ENCODE results near the gene IZUMO1.
"Not testable (repeated sequence)": the region's sequence is repeated elsewhere in the genome, so short reads cannot be mapped to it uniquely, and the experiment has no call there.

The IZUMO1 gene

DNA sequence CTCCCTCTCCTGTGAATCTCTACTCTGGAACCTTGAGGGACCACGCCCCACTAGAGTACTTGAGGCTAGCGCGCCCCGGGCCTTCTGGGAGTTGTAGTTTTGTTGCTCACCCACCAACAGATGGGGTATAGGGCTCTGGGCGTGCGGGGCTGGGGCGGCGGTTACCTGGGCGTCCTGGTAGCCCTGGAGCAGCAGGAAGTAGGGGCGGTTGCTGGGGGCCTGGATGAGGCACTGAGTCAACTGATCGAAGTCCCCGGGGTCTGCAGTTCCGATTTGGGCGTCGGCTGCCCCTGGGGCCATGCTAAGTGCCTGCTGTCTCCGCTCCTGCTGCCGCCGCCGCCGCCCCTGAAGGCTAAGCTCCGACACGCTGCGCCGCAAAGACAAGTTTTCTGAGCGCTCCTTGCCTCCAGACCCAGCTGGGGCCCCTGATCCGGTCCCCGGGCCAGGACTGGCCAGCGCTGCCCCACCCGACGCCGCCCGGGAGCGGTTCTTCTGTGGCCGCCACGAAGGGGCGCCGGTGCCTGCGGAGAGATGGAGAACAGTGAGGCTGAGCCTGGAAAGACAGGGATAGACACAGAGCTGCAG, 11.6 kb downstream of the IZUMO1 start:
- no peak for DNase-seq

DNA sequence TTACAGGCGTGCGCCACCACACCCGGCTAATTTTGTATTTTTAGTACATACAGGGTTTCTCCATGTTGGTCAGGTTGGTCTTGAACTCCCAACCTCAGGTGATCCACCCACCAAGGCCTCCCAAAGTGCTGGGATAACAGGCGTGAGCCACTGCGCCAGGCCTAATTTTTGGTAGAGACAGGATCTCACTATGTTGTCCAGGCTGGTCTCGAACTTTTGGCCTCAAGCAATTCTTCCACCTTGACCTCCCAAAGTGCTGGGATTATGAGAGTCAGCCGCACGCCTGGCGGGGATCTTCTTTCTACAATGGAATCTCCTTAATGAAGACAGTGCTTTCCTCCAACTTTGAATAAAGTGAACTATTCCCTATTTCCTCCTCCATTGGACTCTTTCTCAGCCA, 12.1 kb downstream of the IZUMO1 start:
- no peak for DNase-seq

GRCh38 chr19:48731452-48731851, 15.3 kb downstream of the IZUMO1 start:
- DNase-seq: no peak

GRCh38 chr19:48728911-48729664, 17.6 kb downstream of the IZUMO1 start:
- no peak for DNase-seq

- peak; percentile 53 for DNase-seq
Observed at GRCh38 chr19:48726556-48726955, 20.2 kb downstream of the IZUMO1 start.

DNA sequence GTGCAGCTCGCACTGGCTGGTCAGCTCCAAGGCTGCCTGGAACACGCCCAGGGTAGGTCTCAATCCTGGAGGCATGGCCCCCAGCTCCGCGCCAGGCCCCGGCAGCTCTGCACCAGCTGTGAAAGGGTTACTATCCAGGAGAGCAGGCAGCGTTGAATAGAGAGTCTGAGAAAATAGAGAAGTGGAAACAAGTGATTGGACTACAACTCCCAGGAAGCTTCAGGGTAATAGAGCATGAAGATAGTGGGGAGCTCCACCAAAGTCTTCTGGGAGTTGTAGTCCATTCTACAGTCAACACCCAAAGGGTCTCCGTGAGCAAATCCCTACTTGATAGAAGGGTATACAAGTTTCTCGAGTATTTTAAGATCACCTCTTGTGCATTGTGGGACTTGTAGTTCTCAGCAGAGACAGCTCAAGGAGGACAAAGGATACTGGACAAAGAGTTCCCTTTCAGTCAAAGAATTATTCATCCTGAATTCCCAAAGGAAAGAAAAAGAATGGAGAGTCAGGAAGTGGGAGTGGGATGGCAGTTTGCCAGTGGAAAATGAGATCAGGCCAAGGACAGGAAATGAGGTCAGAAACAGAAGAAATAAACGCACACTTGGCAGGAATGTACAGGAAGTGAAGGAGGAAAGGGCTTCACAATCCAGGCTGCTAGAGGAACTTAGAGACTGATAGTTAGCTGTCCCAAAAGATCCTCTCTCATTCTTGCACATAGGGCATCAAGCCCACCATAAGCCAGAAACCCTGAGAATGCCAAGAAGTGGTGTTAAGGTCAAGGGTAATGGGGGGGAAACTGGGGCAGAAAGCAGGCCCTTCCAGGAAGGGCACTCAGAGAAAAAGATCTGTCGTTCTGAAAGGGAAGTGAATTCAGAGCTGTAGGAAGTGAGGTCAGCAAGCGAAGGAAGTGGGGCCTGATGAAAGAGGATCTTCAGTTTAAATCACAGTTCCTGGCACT, 21.6 kb downstream of the IZUMO1 start:
- DNase-seq: peak; percentile 81

DNA sequence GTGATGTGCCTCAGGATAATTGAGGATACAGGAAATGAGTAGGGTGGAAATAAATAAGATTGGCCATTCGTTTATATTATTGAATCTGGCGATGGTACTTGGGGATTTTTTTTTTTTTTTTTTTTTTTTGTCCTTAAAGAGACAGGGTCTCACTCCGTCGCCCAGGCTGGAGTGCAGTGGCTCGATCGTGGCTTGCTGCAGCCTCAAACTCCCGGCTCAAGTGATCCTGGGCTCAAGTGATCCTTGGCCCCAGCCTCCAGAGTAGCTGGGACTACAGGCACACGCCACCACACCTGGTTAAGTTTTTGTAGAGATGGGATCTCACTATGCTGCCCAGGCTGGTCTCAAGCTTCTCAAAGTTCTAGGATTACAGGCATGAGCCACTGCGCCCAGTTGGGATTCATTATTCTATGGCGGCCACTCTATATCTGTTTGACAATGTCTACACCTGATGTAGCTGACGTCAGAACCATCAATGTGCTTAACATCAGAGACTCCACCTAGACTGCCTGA, 24.5 kb downstream of the IZUMO1 start:
- DNase-seq: no peak

DNA sequence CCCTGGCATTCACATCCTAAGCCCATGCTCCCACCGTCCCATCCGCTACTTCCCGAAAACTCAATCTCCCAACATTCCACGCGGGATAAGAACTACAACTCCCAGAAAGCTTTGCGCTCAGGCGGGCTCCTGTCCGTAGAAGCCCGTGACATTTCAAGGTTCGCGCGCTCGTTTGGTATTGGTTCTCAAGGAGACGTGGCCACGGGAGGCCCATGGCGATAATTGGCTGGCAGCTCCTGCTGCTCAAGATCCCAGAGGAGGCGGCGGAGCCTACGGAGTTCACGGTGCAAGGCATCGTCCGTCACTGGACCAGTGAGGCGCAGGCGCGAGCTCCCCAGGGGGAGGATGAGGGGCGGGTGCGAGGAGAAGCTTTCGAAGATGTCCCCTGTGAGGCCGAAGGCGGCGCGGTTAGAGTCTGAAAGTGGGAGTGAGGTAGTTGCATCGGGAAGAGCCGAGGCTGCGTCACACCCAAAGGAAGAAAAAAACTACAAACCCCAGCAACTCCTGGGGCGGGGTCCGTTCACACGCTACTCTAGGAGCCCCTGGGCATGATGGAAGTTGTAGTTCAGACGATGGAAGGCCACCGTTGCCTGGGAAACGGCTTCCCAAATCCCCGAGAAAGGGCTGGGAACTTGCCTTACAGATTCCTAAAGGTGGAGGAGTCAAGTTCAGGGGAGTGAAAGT, 26.0 kb downstream of the IZUMO1 start:
- DNase-seq: peak; percentile 97

DNA sequence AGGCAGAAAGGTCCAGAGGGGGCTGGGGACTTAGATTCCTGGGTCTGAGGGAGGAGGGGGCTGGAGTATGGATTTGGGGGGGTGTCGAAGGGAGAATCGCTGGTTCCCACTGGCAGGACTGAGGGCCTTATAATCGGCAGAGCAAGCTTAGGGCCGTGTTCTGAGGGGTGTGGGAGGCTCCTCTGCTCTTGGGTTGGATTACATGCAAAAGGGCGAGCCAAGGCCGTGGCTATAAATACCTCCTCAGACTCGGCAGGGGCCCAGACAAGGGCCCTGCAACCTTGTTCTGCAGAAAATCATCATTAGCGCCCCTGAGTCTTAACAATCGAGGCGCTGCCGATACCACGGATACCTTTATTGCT, 26.5 kb downstream of the IZUMO1 start:
- no peak for DNase-seq

GRCh38 chr19:48719263-48720171, 27.2 kb downstream of the IZUMO1 start, which contains the start of gene MAMSTR:
TSS of gene MAMSTR (minus strand) at chr19:48719725. CDS start at chr19:48719031, 694 bp downstream.
- DNase-seq: no peak

DNA sequence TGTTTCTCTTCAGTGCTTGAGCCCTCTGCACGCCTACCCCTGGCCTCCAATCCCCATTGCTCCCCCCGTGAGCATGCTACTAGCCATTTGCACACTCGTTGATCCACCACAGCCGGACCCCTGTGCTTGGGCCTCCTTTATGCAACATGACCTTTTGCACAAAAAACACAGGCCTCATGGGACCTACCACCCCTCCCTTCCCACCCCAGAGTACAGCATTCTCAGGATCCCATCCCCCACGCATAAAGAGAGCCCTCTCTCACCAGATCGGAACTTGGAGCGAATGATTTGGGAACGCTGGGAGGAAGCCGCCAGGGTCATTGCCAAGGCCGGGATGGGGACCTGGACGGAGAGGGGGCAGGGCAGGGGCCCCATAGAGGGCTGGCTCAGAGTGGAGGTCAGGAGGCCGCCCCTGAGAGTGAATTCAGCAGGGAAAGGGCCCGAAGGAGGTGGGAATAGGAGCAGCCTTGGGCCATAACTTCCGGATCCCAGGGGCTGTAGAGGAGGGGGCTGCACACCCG, 27.9 kb downstream of the IZUMO1 start:
- DNase-seq: no peak

GRCh38 chr19:48718106-48718505, 28.6 kb downstream of the IZUMO1 start:
- not testable (repeated sequence) for DNase-seq

DNA sequence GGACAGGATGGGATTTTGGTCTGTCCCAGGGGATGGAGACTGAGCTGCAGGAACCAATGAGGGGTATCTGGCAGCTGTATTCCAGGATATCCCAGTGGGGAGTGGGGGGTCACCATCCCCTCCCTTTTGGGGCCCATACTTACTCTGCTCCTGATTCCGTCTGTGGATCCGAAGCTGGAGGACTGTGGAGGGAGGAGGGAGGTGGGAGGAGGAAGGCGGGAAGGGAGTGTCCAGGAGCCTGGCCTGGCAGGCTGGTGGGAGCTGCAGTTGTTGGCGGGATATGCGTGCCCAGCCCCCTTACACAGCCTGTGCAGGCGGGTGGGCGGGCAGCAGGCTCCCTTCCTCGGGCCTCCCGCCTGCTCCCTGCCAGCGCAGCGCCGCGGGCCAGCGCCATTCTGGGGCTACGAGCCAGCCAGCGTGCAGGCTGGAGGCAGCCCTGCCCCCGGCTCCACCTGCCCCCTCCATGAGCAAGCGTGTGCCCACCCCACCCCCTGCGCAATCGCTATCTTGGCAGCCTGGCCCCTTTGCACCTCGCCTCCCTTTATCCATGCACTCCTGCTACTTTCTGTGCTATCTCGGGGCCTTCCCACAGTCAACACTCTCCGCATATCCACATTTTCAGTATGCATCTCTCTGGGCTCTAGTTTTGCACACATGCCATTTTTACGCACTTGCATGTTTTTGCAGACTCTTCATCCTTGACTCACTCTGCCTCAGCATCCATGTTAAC, 30.0 kb downstream of the IZUMO1 start:
- DNase-seq: no peak

- no peak for DNase-seq
Observed at GRCh38 chr19:48715681-48716171, 31.0 kb downstream of the IZUMO1 start.

DNA sequence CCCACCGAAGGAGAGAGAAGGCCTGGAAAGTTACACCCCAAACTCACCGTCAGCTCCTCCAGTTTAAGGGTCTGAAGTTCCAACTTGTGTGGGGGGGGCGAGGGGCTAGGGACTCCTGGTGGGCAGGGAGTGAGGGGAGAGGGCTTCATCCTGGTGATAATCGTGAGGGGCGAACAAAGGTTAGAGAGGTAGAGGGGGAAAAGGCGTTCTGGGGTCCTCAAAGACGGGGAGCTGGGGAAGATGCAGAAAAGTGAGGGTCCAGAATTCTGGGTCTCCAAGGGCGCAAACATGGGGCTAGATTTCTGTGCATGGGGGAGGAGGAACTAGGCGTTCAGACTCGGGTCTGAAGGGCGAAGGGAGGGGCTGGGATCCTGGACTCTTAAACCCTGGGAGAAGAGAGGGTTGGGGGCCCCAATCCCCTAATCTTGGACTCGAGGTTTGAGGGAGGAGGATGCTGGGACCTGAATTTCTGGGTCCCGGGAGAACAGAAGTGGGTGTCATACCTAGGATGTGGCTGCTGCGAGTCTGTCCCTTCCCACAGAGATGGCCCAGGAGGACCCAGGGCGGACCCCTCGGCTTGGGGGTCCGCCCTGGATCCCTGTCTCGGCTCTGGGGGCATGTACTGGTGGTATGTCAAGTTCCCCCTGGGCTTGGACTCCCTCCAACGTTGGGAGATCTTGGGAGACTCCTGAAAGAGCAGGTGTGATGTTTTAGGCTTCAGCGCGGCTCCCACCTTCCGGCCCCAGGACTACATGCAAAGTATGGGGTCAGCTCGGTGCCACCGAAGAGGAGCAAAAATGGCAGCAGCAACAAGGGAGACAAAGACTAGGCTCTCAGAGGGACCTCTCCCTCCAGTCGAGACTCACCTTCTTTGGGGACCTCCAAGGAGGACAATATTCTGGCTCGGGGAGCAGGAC, 31.7 kb downstream of the IZUMO1 start:
- no peak for DNase-seq

- peak; percentile 100 for DNase-seq
Observed at GRCh38 chr19:48713864-48714755, 32.6 kb downstream of the IZUMO1 start.

- no peak for DNase-seq
Observed at GRCh38 chr19:48713041-48713863, 33.5 kb downstream of the IZUMO1 start.
